Measurements from ENCODE around the gene NAALADL2.

NAALADL2 gene

GRCh38 chr3:175208326-175208725, 349.2 kb downstream of the NAALADL2 start:
- no peaks in the 10 kb centered on the region for H3K9me3 ChIP-seq (ENCODE audit: low read length)
- H3K27me3 ChIP-seq (ENCODE audit: insufficient read depth, low read length): no peaks in the 10 kb centered on the region
- H3K9ac ChIP-seq (ENCODE audit: low read length): no peak overlapping the region
- H3K4me1 ChIP-seq (ENCODE audit: insufficient read depth, low read length, severe bottlenecking): no peaks in the 10 kb centered on the region
- no peaks in the 10 kb centered on the region for H3K79me2 ChIP-seq (ENCODE audit: insufficient read depth, low read length)
- no peak overlapping the region for H3K4me3 ChIP-seq (ENCODE audit: low read depth, low read length, poor library complexity, severe bottlenecking)
- TF ChIP-seq CTCF (IDR thresholded peaks at IDR 0.05; ENCODE audit: low read length): no peak
- TF ChIP-seq EZH2 (IDR thresholded peaks at IDR 0.05; ENCODE audit: borderline replicate concordance, low read length): no peak
- no peaks in the 10 kb centered on the region for H3K9me2 ChIP-seq (ENCODE audit: low read depth, low read length)
- no peaks in the 10 kb centered on the region for H4K20me1 ChIP-seq (ENCODE audit: insufficient read depth, low read length)
- no peak overlapping the region for H3K27ac ChIP-seq (ENCODE audit: low read depth, low read length, poor library complexity, severe bottlenecking)
- H3K4me2 ChIP-seq (ENCODE audit: low read length): no peak overlapping the region
- no peaks in the 10 kb centered on the region for H3F3A ChIP-seq (ENCODE audit: insufficient read depth, low read length)
- H3K36me3 ChIP-seq (ENCODE audit: insufficient read depth, low read length): no peaks in the 10 kb centered on the region
- H2AFZ ChIP-seq (ENCODE audit: low read length): no peak overlapping the region

GRCh38 chr3:175211466-175211865, 352.3 kb downstream of the NAALADL2 start:
- Histone ChIP-seq H3K27ac (ENCODE audit: low read depth, low read length, poor library complexity, severe bottlenecking) (no peak overlapping the region), H3K79me2 (ENCODE audit: insufficient read depth, low read length) (no peaks in the 10 kb centered on the region), H3K9ac (ENCODE audit: low read length) (no peak overlapping the region), H3K4me1 (ENCODE audit: insufficient read depth, low read length, severe bottlenecking) (no peaks in the 10 kb centered on the region), H3K4me3 (ENCODE audit: low read depth, low read length, poor library complexity, severe bottlenecking) (no peak overlapping the region), H3F3A (ENCODE audit: insufficient read depth, low read length) (no peaks in the 10 kb centered on the region), H4K20me1 (ENCODE audit: insufficient read depth, low read length) (no peaks in the 10 kb centered on the region), H3K36me3 (ENCODE audit: insufficient read depth, low read length) (no peaks in the 10 kb centered on the region), H3K9me2 (ENCODE audit: low read depth, low read length) (no peaks in the 10 kb centered on the region), H3K9me3 (ENCODE audit: low read length) (no peaks in the 10 kb centered on the region), H3K4me2 (ENCODE audit: low read length) (no peak overlapping the region), H3K27me3 (ENCODE audit: insufficient read depth, low read length) (no peaks in the 10 kb centered on the region), H2AFZ (ENCODE audit: low read length) (no peak overlapping the region)
- no peak for TF ChIP-seq CTCF (IDR thresholded peaks at IDR 0.05; ENCODE audit: low read length)
- TF ChIP-seq EZH2 (IDR thresholded peaks at IDR 0.05; ENCODE audit: borderline replicate concordance, low read length): no peak

GRCh38 chr3:175212896-175213295, 353.8 kb downstream of the NAALADL2 start:
- Histone ChIP-seq H3K4me1 (ENCODE audit: insufficient read depth, low read length, severe bottlenecking) (no peaks in the 10 kb centered on the region), H3K27ac (ENCODE audit: low read depth, low read length, poor library complexity, severe bottlenecking) (no peak overlapping the region), H3K4me2 (ENCODE audit: low read length) (no peak overlapping the region), H3K9ac (ENCODE audit: low read length) (no peak overlapping the region), H3K27me3 (ENCODE audit: insufficient read depth, low read length) (no peaks in the 10 kb centered on the region), H3K9me3 (ENCODE audit: low read length) (no peaks in the 10 kb centered on the region), H3K4me3 (ENCODE audit: low read depth, low read length, poor library complexity, severe bottlenecking) (no peak overlapping the region), H2AFZ (ENCODE audit: low read length) (no peak overlapping the region), H3K36me3 (ENCODE audit: insufficient read depth, low read length) (no peaks in the 10 kb centered on the region), H3K9me2 (ENCODE audit: low read depth, low read length) (no peaks in the 10 kb centered on the region), H3F3A (ENCODE audit: insufficient read depth, low read length) (no peaks in the 10 kb centered on the region), H4K20me1 (ENCODE audit: insufficient read depth, low read length) (no peaks in the 10 kb centered on the region), H3K79me2 (ENCODE audit: insufficient read depth, low read length) (no peaks in the 10 kb centered on the region)
- TF ChIP-seq EZH2 (IDR thresholded peaks at IDR 0.05; ENCODE audit: borderline replicate concordance, low read length) (no peak), CTCF (IDR thresholded peaks at IDR 0.05; ENCODE audit: low read length) (no peak)

All from OCI-LY1 (cell line).